Adipocyte (in vitro differentiated cells): Measurements from ENCODE around the gene KCNQ2.

Experiments used
- DNase-seq: peaks from one replicate; pipeline ENCODE4 v3.0.0-alpha.2; 2015; ENCODE audit warnings: low read depth
- H3K27me3 ChIP-seq: replicated peaks from 2 replicates; pipeline ENCODE4 v1.7.0; 2013; ENCODE audit warnings: mild to moderate bottlenecking, low read length, moderate library complexity; ENCODE audit not compliant: control insufficient read depth, insufficient read depth
- H3K36me3 ChIP-seq: 2 replicates; pipeline ENCODE4 v1.7.0; 2013; ENCODE audit warnings: low read length, mild to moderate bottlenecking, moderate library complexity; ENCODE audit not compliant: control insufficient read depth, insufficient read depth, severe bottlenecking
- H3K4me1 ChIP-seq: 2 replicates; pipeline ENCODE4 v1.7.0; 2013; ENCODE audit warnings: mild to moderate bottlenecking, low read length, moderate library complexity; ENCODE audit not compliant: control insufficient read depth, insufficient read depth
- H3K4me3 ChIP-seq: 2 replicates; pipeline ENCODE4 v1.7.0; 2013; ENCODE audit warnings: mild to moderate bottlenecking, low read length, moderate library complexity
- H3K9ac ChIP-seq: 2 replicates; pipeline ENCODE4 v1.7.0; 2013; ENCODE audit warnings: mild to moderate bottlenecking, low read length, moderate library complexity
- H3K9me3 ChIP-seq: 2 replicates; pipeline ENCODE4 v1.7.0; 2013; ENCODE audit warnings: mild to moderate bottlenecking, low read length, moderate library complexity; ENCODE audit not compliant: control insufficient read depth

The KCNQ2 gene

GRCh38 chr20:63379296-63379695 lies 93.2 kb downstream of the KCNQ2 start:
- no peak for DNase-seq
- H3K4me1 ChIP-seq, result no peaks in the 10 kb centered on the region
- H3K9ac ChIP-seq, result no peak overlapping the region
- H3K27me3 ChIP-seq, result peaks cover 55% of the 10 kb centered on the region
- no peaks in the 10 kb centered on the region for H3K36me3 ChIP-seq
- H3K9me3 ChIP-seq, result no peaks in the 10 kb centered on the region
- H3K4me3 ChIP-seq, result no peak overlapping the region

- H3K9ac ChIP-seq, result no peak overlapping the region
- no peaks in the 10 kb centered on the region for H3K4me1 ChIP-seq
- H3K4me3 ChIP-seq, result no peak overlapping the region
- no peaks in the 10 kb centered on the region for H3K36me3 ChIP-seq
- H3K27me3 ChIP-seq, result peaks cover 59% of the 10 kb centered on the region
- H3K9me3 ChIP-seq, result no peaks in the 10 kb centered on the region
- DNase-seq, result no peak
Observed at GRCh38 chr20:63378626-63379025, 93.8 kb downstream of the KCNQ2 start.

GRCh38 chr20:63377951-63378381 lies 94.5 kb downstream of the KCNQ2 start:
- Histone ChIP-seq H3K27me3 (peaks cover 58% of the 10 kb centered on the region), H3K4me3 (no peak overlapping the region), H3K4me1 (no peaks in the 10 kb centered on the region), H3K36me3 (no peaks in the 10 kb centered on the region), H3K9me3 (no peaks in the 10 kb centered on the region), H3K9ac (no peak overlapping the region)
- DNase-seq, result no peak

GRCh38 chr20:63377256-63377941 lies 95.1 kb downstream of the KCNQ2 start:
- peaks cover 60% of the 10 kb centered on the region for H3K27me3 ChIP-seq
- H3K36me3 ChIP-seq, result no peaks in the 10 kb centered on the region
- H3K9ac ChIP-seq, result no peak overlapping the region
- DNase-seq, result no peak
- H3K9me3 ChIP-seq, result no peaks in the 10 kb centered on the region
- no peaks in the 10 kb centered on the region for H3K4me1 ChIP-seq
- H3K4me3 ChIP-seq, result no peak overlapping the region

- Histone ChIP-seq H3K9ac (no peak overlapping the region), H3K27me3 (peaks cover 59% of the 10 kb centered on the region), H3K4me3 (no peak overlapping the region), H3K9me3 (no peaks in the 10 kb centered on the region), H3K36me3 (no peaks in the 10 kb centered on the region), H3K4me1 (no peaks in the 10 kb centered on the region)
- DNase-seq, result no peak
Observed at GRCh38 chr20:63376283-63377250, 95.9 kb downstream of the KCNQ2 start.

GRCh38 chr20:63375438-63375837 lies 97.0 kb downstream of the KCNQ2 start:
- no peak for DNase-seq
- Histone ChIP-seq H3K4me3 (no peak overlapping the region), H3K9me3 (no peaks in the 10 kb centered on the region), H3K36me3 (no peaks in the 10 kb centered on the region), H3K9ac (no peak overlapping the region), H3K4me1 (no peaks in the 10 kb centered on the region), H3K27me3 (peaks cover 61% of the 10 kb centered on the region)

GRCh38 chr20:63374504-63374903 lies 98.0 kb downstream of the KCNQ2 start:
- H3K27me3 ChIP-seq, result peaks cover 69% of the 10 kb centered on the region
- no peaks in the 10 kb centered on the region for H3K36me3 ChIP-seq
- no peaks in the 10 kb centered on the region for H3K4me1 ChIP-seq
- H3K9me3 ChIP-seq, result no peaks in the 10 kb centered on the region
- no peak overlapping the region for H3K9ac ChIP-seq
- H3K4me3 ChIP-seq, result no peak overlapping the region
- DNase-seq, result no peak

- no peak overlapping the region for H3K4me3 ChIP-seq
- H3K9me3 ChIP-seq, result no peaks in the 10 kb centered on the region
- H3K4me1 ChIP-seq, result no peaks in the 10 kb centered on the region
- H3K27me3 ChIP-seq, result peaks cover 74% of the 10 kb centered on the region
- H3K9ac ChIP-seq, result no peak overlapping the region
- no peak for DNase-seq
- no peaks in the 10 kb centered on the region for H3K36me3 ChIP-seq
Observed at GRCh38 chr20:63373996-63374395, 98.5 kb downstream of the KCNQ2 start.

- Histone ChIP-seq H3K9ac (no peak overlapping the region), H3K4me1 (no peaks in the 10 kb centered on the region), H3K27me3 (peaks cover 70% of the 10 kb centered on the region), H3K36me3 (no peaks in the 10 kb centered on the region), H3K9me3 (no peaks in the 10 kb centered on the region), H3K4me3 (no peak overlapping the region)
- no peak for DNase-seq
Observed at GRCh38 chr20:63372971-63373885, 99.2 kb downstream of the KCNQ2 start.

GRCh38 chr20:63371291-63371865 lies 101.1 kb downstream of the KCNQ2 start:
- Histone ChIP-seq H3K4me1 (no peaks in the 10 kb centered on the region), H3K36me3 (no peaks in the 10 kb centered on the region), H3K4me3 (no peak overlapping the region), H3K27me3 (peaks cover 53% of the 10 kb centered on the region), H3K9me3 (no peaks in the 10 kb centered on the region), H3K9ac (no peak overlapping the region)
- DNase-seq, result no peak
